ENCODE results near the gene CWH43.
"Not testable (repeated sequence)": the region's sequence is repeated elsewhere in the genome, so short reads cannot be mapped to it uniquely, and the experiment has no call there.

The CWH43 gene

GRCh38 chr4:49097505-49097904 lies 111.4 kb downstream of the CWH43 start:
- DNase-seq (ENCODE audit: low read depth): not testable (repeated sequence)

DNA sequence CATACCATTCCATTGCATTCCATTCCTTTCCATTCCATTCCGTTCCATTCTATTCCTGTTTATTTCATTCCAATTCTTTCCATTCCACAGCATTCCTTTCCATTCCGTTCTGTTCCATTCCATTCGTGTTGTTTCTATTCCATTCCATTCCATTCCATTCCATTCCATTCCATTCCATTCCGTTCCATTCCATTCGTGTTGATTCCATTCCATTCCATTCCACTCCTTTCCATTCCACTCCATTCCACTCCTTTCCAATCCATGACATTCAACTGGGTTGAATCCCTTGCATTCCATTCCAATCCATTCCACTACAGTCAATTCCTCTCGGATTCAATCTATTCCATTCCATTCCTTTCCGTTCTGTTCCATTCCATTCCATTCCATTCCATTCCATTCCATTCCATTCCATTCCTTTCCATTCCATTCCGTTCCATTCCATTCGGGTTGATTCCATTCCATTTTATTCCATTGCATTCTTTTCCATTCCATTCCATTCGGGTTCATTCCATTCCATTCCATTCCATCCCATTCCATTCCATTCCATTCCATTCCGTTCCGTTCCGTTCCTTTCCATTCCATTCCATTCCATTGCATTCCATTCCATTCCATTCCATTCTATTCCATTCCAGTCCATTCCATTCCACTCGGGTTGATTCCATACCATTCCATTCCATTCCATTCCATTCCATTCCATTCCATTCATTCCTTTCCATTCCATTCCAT lies 112.1 kb downstream of the CWH43 start:
- not testable (repeated sequence) for DNase-seq (ENCODE audit: low read depth)

- DNase-seq (ENCODE audit: low read depth): not testable (repeated sequence)
These were observed 113.9 kb downstream of the CWH43 start for GRCh38 chr4:49099831-49100444.

DNA sequence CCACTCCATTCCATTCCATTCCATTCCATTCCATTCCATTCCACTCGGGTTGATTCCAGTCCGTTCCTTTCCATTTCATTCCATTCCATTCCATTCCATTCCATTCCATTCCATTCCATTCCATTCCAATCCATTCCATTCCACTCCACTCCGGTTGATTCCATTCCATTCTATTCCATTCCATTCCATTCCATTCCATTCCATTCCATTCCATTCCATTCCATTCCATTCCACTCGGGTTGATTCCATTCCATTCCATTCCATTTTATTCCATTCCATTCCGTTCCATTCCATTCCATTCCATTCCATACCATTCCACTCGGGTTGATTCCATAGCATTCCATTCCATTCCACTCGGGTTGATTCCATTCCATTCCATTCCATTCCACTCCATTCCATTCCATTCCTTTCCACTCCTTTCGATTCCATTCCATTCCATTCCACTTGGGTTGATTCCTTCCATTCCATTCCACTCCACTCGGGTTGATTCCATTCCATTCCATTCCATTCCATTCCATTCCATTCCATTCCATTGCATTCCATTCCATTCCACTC lies 116.3 kb downstream of the CWH43 start:
- not testable (repeated sequence) for DNase-seq (ENCODE audit: low read depth)

DNA sequence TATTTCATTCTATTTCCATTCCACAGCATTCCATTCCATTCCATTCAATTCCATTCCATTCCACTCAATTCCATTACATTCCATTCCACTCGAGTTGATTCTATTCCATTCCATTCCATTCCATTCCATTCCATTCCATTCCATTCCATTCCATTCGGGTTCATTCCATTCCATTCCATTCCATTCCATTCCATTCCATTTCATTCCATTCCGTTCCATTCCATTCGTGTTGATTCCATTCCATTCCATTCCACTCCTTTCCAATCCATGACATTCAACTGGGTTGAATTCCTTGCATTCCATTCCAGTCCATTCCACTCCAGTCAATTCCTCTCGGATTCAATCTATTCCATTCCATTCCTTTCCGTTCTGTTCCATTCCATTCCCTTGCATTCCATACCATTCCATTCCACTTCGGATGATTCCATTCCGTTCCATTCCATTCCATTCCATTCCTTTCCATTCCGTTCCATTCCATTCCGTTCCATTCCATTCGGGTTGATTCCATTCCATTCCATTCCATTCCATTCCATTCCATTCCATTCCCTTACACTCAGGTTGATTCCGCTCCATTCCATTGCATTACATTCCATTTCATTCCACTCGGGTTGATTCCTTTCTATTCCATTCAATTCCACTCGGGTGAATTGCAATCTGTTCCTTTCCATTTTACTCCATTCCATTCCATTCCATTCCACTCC lies 117.5 kb downstream of the CWH43 start:
- not testable (repeated sequence) for DNase-seq (ENCODE audit: low read depth)

GRCh38 chr4:49104231-49104930 lies 118.3 kb downstream of the CWH43 start:
- DNase-seq (ENCODE audit: low read depth): not testable (repeated sequence)

DNA sequence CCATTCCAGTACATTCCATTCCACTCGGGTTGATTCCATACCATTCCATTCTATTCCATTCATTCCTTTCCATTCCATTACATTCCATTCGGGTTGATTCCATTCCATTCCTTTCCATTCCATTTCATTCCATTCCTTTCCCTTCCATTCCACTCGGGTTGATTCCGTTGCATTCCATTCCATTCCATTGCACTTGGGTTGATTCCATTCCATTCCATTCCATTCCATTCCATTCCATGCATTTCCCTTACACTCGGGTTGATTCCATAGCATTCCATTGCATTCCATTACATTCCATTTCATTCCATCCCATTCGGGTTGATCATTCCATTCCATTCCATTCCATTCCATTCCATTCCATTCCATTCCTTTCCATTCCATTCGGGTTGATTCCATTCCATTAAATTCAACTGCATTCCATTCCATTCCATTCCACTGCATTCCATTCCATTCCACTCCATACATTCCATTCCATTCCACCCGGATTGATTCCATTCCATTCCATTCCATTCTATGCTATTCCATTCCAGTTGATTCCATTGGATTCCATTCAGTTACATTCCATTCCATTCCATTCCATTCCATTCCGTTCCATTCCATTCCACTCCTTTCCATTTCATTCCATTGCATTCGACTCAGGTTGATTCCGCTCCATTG lies 119.3 kb downstream of the CWH43 start:
- DNase-seq (ENCODE audit: low read depth): not testable (repeated sequence)

- not testable (repeated sequence) for DNase-seq (ENCODE audit: low read depth)
These were observed 121.2 kb downstream of the CWH43 start for GRCh38 chr4:49107262-49107661.

DNA sequence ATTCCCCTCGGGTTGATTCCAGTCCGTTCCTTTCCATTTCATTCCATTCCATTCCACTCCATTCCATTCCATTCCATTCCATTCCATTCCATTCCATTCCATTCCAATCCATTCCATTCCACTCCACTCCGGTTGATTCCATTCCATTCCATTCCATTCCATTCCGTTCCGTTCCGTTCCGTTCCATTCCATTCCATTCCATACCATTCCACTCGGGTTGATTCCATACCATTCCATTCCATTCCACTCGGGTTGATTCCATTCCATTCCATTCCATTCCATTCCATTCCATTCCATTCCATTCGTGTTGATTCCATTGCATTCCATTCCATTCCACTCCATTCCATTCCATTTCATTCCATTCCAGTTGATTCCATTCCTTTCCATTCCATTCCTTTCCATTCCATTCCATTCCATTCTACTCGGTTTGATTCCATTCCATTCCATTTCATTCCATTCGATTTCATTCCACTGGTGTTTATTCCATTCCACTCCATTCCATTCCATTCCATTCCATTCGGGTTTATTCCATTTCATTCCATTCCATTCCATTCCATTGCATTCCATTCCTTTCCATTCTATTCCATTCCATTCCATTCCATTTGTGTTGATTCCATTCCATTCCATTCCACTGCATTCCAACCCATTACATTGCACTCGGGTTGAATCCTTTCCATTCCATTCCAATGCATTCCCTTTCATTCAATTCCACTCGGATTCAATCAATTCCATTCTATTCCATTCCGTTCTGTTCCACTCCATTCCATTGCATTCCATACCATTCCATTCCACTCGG lies 122.3 kb downstream of the CWH43 start:
- DNase-seq (ENCODE audit: low read depth): not testable (repeated sequence)

GRCh38 chr4:49109567-49110166 lies 123.6 kb downstream of the CWH43 start:
- not testable (repeated sequence) for DNase-seq (ENCODE audit: low read depth)

DNA sequence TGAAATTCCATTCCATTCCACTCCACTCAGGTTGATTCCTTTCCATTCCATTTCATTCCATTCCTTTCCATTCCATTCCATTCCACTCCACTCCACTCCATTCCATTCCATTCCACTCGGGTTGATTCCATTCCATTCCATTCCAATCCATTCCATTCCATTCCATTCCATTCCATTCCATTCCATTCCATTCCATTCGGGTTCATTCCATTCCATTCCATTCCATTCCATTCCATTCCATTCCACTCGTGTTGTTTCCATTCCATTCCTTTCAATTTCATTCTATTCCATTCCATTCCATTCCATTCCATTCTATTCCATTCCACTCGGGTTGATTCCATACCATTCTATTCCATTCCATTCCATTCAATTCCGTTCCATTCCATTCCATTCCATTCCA lies 124.5 kb downstream of the CWH43 start:
- DNase-seq (ENCODE audit: low read depth): not testable (repeated sequence)

Data from T-helper 22 cell (primary cell).